ENCODE results near the gene RAB3A. TPM values are rescaled to one million over a fixed set of nuclear protein-coding genes. Genes with fewer than 3 reads are reported as not detected.

The RAB3A gene, protein sequence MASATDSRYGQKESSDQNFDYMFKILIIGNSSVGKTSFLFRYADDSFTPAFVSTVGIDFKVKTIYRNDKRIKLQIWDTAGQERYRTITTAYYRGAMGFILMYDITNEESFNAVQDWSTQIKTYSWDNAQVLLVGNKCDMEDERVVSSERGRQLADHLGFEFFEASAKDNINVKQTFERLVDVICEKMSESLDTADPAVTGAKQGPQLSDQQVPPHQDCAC
- 0.65 and 2.4 TPM in 2 replicates for total RNA-seq

DNA sequence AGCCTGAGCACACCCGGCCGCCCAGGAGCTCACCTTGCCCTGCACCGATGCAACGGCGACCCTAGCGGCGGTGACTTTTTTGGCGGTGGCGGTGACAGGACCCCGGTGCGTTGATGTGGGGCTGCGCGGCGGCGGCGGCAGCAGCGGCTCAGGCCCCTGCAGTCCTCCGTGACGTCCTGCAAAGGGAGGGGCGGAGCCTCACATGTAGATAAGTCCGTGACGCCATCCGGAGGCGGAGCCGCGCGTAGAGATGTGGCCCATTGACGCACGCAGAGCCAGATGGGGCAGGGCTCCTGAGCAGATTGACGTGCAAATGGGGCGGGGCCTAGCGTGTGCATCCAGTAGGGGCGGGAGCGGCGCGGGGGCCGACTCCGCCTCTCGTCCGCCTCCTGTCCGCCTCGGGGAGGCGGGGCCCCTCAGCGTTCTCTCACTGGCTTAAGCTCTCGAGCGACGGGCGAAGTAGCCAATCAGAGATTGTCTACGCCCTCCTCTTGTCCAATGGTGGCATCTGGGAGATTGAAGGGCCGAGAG is at the start of gene RAB3A:
TSS of gene RAB3A (minus strand) at position 180 of the 531 bp plus-strand sequence. CDS start 1,302 bp downstream, outside the sequence.

DNA sequence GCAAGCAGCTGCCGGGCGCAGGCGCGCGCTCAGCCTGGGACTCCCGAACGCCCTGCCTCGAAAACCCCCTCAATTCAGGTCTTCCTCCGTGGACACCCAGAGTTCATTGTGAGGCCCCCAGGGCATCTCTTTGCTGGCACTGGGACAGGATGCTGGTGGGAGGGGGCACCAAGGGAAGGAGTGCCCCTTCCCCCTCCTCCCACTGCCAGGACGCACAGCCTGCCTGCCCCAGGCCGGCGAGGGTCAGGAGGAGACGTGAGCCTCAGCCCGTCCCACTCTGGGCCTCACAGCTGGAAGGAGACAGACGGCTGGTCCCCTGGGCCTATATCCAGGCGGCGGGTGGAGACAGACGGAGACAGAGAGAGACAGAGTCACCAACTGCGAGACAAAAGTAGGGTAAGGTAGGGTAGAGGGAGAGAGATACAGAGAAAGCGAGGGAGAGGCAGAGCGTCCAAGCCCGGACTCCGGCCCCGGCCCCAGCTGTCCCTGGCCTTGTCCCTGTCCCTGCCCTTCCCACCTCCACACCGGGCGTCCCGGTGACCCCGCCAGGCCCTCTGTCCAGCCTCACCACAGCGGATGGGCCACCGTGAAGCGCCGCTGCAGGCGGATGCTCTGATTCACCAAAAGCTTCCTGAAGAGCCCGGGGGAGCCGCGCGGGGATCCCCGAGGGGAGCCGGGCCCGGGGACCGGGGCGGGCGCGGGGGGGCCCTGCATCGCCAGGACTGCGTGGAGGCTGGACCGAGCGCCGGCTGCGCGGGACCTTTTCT is 22.0 kb upstream of the RAB3A start, which contains the start of gene PDE4C:
TSS of gene PDE4C (minus strand) at position 737 of the 767 bp plus-strand sequence. CDS start at position 714, 23 bp downstream.

DNA sequence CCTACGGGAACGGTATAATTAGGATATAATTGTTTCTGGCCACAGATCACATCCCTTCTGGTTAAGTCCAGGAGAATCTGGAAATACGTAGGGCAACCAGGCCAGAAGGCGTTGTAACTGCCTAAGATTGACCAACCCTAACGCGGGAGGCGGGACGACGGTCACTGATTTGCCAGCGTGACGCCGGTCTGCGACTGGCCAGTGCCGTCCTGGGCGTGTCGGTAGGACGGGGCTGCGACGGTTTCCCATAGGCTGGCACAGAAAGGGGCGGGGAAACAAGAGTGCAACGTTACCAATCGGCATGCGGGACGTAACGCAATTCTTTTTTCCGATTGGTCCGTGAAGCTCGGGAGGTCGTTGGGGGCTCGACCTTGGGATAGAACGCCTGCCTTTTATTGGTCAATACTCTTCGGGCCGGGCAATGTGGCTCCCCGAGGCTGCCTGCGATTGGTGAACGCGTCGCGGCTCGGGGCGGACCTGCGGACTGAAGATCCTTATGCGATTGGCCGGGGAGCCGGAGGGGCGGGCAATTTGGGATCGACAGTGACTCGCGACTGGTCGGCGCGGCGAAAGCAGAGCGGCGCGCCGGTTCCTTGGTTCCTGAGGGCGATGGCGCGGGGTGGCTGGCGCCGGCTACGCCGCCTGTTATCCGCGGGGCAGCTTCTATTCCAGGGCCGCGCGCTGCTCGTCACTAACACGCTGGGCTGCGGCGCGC is 11.0 kb downstream of the RAB3A start, which contains the start of gene MPV17L2:
TSS of gene MPV17L2 (plus strand) at position 546 of the 715 bp plus-strand sequence. CDS start at position 610, 64 bp downstream.

DNA sequence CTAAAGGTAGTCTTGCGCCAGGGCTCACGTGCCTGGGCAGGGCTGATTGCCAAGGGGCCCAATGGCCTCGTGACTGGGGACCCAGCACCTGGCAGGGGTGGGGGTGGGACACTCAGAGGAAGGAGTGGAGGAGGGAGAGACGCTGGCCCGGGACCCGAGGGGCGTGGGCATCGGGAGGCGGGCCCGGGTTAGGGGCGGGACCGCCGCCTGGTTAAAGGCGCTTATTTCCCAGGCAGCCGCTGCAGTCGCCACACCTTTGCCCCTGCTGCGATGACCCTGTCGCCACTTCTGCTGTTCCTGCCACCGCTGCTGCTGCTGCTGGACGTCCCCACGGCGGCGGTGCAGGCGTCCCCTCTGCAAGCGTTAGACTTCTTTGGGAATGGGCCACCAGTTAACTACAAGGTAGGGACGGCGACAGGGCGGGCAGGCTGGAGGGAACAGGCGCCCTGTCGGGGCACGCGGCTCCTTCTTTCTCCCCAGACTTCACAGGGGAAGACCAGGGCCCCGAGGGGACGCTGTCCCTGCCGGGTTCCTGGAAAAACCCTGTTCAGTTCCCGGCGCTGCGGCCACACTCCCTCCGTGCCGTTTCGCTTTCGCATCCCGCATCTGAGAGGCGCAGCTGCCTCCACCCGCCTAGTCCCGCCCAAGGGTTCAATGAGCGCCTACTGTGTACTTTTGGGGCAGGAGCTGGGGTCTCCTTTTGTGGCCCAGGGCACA is 30.1 kb downstream of the RAB3A start, which contains the start of gene IFI30:
TSS of gene IFI30 (plus strand) at position 242 of the 717 bp plus-strand sequence. CDS start at position 271, 29 bp downstream.

DNA sequence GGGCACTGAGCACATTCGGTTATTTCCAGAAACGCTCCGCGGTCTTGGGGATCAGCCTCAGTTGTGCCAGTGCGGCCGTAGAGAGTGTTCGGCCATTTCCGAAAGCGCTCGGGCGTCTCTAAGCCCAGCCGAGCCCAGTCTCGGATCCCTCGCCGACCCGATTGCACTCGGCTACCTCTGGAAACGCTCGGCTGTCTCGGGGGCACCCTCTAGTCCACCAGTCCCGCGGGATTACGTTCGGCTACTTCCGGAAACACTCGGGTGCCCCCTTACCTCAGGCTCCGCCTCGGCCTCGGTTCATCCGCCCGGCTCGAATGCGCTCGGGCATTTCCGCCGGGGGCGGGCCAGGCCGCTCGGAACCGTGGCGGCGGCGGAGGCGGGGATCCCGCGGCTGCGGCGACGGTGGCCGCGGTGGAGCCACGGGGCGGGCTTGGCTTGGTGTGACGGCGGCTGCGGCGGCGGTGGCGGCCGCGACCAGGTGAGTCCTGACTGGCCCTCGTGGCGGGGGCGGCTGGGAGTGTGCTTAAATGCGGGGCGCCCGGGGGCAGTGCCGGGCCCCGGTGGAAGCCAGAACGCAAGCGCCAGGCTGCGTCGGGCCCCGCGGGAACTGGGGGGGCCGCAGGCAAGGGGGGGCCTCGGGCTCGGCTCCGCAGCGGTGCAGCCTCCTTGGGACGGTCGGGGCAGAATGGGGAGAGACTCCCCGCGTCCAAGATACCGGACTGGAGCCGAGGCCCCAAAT is 50.9 kb downstream of the RAB3A start, which contains the start of gene PIK3R2:
TSS of gene PIK3R2 (plus strand) at position 347 of the 739 bp plus-strand sequence. CDS start 2,717 bp downstream, outside the sequence.

Other genes with a start within 250 kb of the RAB3A start
- gene KCNN1, start 236.9 kb downstream of the RAB3A start, total RNA-seq = not detected in 2 replicates
- 6.2 and 10.9 TPM in 2 replicates for gene ARRDC2, start 195.9 kb downstream of the RAB3A start, total RNA-seq
- gene IL12RB1, start 117.1 kb downstream of the RAB3A start, total RNA-seq = not detected in 2 replicates
- 2.0 and 5.8 TPM in 2 replicates for gene MAST3, start 106.3 kb downstream of the RAB3A start, total RNA-seq
- 41.9 and 73.3 TPM in 2 replicates for gene PIK3R2, start 50.9 kb downstream of the RAB3A start, total RNA-seq
- 22.2 TPM in 1 of 2 replicates, not detected in the other for gene IFI30, start 30.2 kb downstream of the RAB3A start, total RNA-seq
- gene MPV17L2, start 10.8 kb downstream of the RAB3A start, total RNA-seq = 21.3 and 45.8 TPM in 2 replicates
- not detected in 2 replicates for gene PDE4C, start 22.4 kb upstream of the RAB3A start, total RNA-seq
- 0.16 and 1.1 TPM in 2 replicates for gene IQCN, start 70.4 kb upstream of the RAB3A start, total RNA-seq
- 277 and 421 TPM in 2 replicates for gene JUND, start 77.6 kb upstream of the RAB3A start, total RNA-seq
- gene LSM4, start 119.0 kb upstream of the RAB3A start, total RNA-seq = 196 and 334 TPM in 2 replicates
- gene PGPEP1, start 136.6 kb upstream of the RAB3A start, total RNA-seq = 2.9 and 16.4 TPM in 2 replicates
- 20.4 and 246 TPM in 2 replicates for gene GDF15, start 182.1 kb upstream of the RAB3A start, total RNA-seq
- 0.25 TPM in 1 of 2 replicates, not detected in the other for gene LRRC25, start 193.6 kb upstream of the RAB3A start, total RNA-seq
- gene SSBP4, start 215.4 kb upstream of the RAB3A start, total RNA-seq = 131 and 177 TPM in 2 replicates
- 63.4 and 164 TPM in 2 replicates for gene ISYNA1, start 234.1 kb upstream of the RAB3A start, total RNA-seq